GM18858 (cell line): Measurements from ENCODE around the gene NDUFB11.
"Not testable (repeated sequence)": the region's sequence is repeated elsewhere in the genome, so short reads cannot be mapped to it uniquely, and the experiment has no call there.

Experiments used
- ATAC-seq: cut with Tn5 transposase; IDR thresholded peaks from one replicate; pipeline ENCODE4 v1.9.1; 2021; ENCODE audit not compliant: unreplicated experiment

Gene NDUFB11

GRCh38 chrX:47146936-47147859, 2.7 kb upstream of the NDUFB11 start:
- no peak for ATAC-seq

GRCh38 chrX:47146121-47146935, 1.8 kb upstream of the NDUFB11 start:
- no peak for ATAC-seq

GRCh38 chrX:47145395-47146120, 1.1 kb upstream of the NDUFB11 start:
- ATAC-seq, result no peak

GRCh38 chrX:47143894-47144625, 442 bp downstream of the NDUFB11 start:
- no peak for ATAC-seq

- ATAC-seq, result no peak
Measured at GRCh38 chrX:47138171-47138570, 6.3 kb downstream of the NDUFB11 start.

- not testable (repeated sequence) for ATAC-seq
Measured at GRCh38 chrX:47135650-47136049, 8.9 kb downstream of the NDUFB11 start.

GRCh38 chrX:47133493-47133892, 11.0 kb downstream of the NDUFB11 start:
- ATAC-seq, result no peak

GRCh38 chrX:47129899-47130358, 14.6 kb downstream of the NDUFB11 start:
- ATAC-seq, result no peak

- ATAC-seq, result peak; percentile 96
Measured at GRCh38 chrX:47129157-47129898, 15.2 kb downstream of the NDUFB11 start.

GRCh38 chrX:47124466-47124865, 20.0 kb downstream of the NDUFB11 start:
- ATAC-seq, result not testable (repeated sequence)

GRCh38 chrX:47116551-47117110, 27.9 kb downstream of the NDUFB11 start:
- ATAC-seq, result not testable (repeated sequence)

- no peak for ATAC-seq
Measured at GRCh38 chrX:47112316-47112954, 32.1 kb downstream of the NDUFB11 start.

GRCh38 chrX:47110936-47111615, 33.4 kb downstream of the NDUFB11 start:
- not testable (repeated sequence) for ATAC-seq

GRCh38 chrX:47101206-47101605, 43.3 kb downstream of the NDUFB11 start:
- no peak for ATAC-seq

GRCh38 chrX:47098338-47099094, 46.0 kb downstream of the NDUFB11 start:
- ATAC-seq, result no peak

- no peak for ATAC-seq
Measured at GRCh38 chrX:47097018-47097417, 47.5 kb downstream of the NDUFB11 start.

- no peak for ATAC-seq
Measured at GRCh38 chrX:47093860-47094259, 50.6 kb downstream of the NDUFB11 start.

- ATAC-seq, result no peak
Measured at GRCh38 chrX:47093248-47093647, 51.3 kb downstream of the NDUFB11 start.
